Measurements from ENCODE around the gene DENND4C.
"Not testable (repeated sequence)": the region's sequence is repeated elsewhere in the genome, so short reads cannot be mapped to it uniquely, and the experiment has no call there.

The DENND4C gene

GRCh38 chr9:19378164-19378563 is 147.7 kb downstream of the DENND4C start:
- DNase-seq = no peak

- DNase-seq = no peak
Observed at GRCh38 chr9:19378647-19379046, 148.2 kb downstream of the DENND4C start.

GRCh38 chr9:19379283-19379682 is 148.8 kb downstream of the DENND4C start:
- DNase-seq = no peak

GRCh38 chr9:19379697-19380046 is 149.2 kb downstream of the DENND4C start:
- DNase-seq = peak; percentile 42

- DNase-seq = no peak
Observed at GRCh38 chr9:19380826-19381075, 150.3 kb downstream of the DENND4C start.

- no peak for DNase-seq
Observed at GRCh38 chr9:19381656-19382055, 151.2 kb downstream of the DENND4C start.

- not testable (repeated sequence) for DNase-seq
Observed at GRCh38 chr9:19385212-19385611, 154.7 kb downstream of the DENND4C start.

- DNase-seq = no peak
Observed at GRCh38 chr9:19385786-19386501, 155.5 kb downstream of the DENND4C start.

GRCh38 chr9:19386502-19387044 is 156.1 kb downstream of the DENND4C start:
- no peak for DNase-seq

- no peak for DNase-seq
Observed at GRCh38 chr9:19387317-19387716, 156.8 kb downstream of the DENND4C start.

GRCh38 chr9:19389539-19389938 is 159.0 kb downstream of the DENND4C start:
- DNase-seq = not testable (repeated sequence)

- no peak for DNase-seq
Observed at GRCh38 chr9:19397845-19398244, 167.4 kb downstream of the DENND4C start.

- not testable (repeated sequence) for DNase-seq
Observed at GRCh38 chr9:19403231-19403630, 172.7 kb downstream of the DENND4C start.

- no peak for DNase-seq
Observed at GRCh38 chr9:19404283-19405075, 174.0 kb downstream of the DENND4C start.

GRCh38 chr9:19405771-19406170 is 175.3 kb downstream of the DENND4C start:
- DNase-seq = no peak

- DNase-seq = peak; percentile 23
Observed at GRCh38 chr9:19408316-19408692, 177.8 kb downstream of the DENND4C start.

GRCh38 chr9:19408693-19409400 is 178.4 kb downstream of the DENND4C start, which contains the start of gene ACER2:
Gene ACER2, plus strand, starts transcription at chr9:19409009. Its CDS starts 76 bp downstream, at chr9:19409085.
- DNase-seq = peak; percentile 98

- DNase-seq = no peak
Observed at GRCh38 chr9:19409401-19410194, 179.1 kb downstream of the DENND4C start.

GRCh38 chr9:19410195-19410503 is 179.7 kb downstream of the DENND4C start:
- DNase-seq = no peak

GRCh38 chr9:19410594-19410993 is 180.1 kb downstream of the DENND4C start:
- no peak for DNase-seq

- no peak for DNase-seq
Observed at GRCh38 chr9:19411316-19411715, 180.8 kb downstream of the DENND4C start.

- DNase-seq = not testable (repeated sequence)
Observed at GRCh38 chr9:19413456-19413855, 183.0 kb downstream of the DENND4C start.

GRCh38 chr9:19416143-19416542 is 185.7 kb downstream of the DENND4C start:
- no peak for DNase-seq
